GM13977 (cell line): Measurements from ENCODE around the gene REV1.
A peak's percentile ranks its signal among the peaks of the same experiment; 100 is the strongest.
"Not testable (repeated sequence)": the region's sequence is repeated elsewhere in the genome, so short reads cannot be mapped to it uniquely, and the experiment has no call there.

Experiments used
- DNase-seq: peaks from one replicate; pipeline ENCODE4 v3.0.0; 2012; ENCODE audit warnings: low spot score
- in situ Hi-C: fragments of 300-500 bp; cut with MboI; formaldehyde crosslinking; loops from one replicate; pipeline ENCODE4 v1.12.0; 2022; ENCODE audit warnings: low sequenced_read_pairs, low pct_unique_long_range_greater_than_20kb, mixed read lengths, inconsistent platforms; ENCODE audit not compliant: unreplicated experiment
- TF ChIP-seq, protein P1 (sequence below): IDR thresholded peaks from 2 replicates; pipeline ENCODE4 v1.5.1; 2012; ENCODE audit warnings: mild to moderate bottlenecking, control low read depth; ENCODE audit not compliant: insufficient read depth; ENCODE audit errors: extremely low read depth, missing control alignments

Gene REV1

DNA sequence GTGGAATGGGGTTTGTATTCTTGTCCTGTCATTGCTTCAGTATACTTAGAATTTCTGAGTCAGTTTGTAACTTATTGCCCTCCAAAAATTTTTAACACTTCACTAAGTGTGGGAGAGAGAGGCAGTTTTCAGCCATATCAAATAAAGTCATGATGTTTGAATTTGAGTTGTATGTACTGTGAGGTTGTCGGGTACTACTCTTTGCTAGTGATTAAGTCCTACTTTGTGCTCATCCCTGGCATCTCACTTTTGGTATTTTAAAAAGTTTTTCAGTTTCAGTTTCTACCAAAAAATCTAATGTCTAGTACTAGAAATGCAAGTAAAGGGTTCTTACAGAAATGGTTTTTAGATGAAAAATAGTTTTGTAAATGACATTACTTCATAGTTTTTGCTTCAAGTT lies 111.9 kb downstream of the REV1 start:
- in situ Hi-C loops: no loop called here
- TF ChIP-seq, protein P1, sequence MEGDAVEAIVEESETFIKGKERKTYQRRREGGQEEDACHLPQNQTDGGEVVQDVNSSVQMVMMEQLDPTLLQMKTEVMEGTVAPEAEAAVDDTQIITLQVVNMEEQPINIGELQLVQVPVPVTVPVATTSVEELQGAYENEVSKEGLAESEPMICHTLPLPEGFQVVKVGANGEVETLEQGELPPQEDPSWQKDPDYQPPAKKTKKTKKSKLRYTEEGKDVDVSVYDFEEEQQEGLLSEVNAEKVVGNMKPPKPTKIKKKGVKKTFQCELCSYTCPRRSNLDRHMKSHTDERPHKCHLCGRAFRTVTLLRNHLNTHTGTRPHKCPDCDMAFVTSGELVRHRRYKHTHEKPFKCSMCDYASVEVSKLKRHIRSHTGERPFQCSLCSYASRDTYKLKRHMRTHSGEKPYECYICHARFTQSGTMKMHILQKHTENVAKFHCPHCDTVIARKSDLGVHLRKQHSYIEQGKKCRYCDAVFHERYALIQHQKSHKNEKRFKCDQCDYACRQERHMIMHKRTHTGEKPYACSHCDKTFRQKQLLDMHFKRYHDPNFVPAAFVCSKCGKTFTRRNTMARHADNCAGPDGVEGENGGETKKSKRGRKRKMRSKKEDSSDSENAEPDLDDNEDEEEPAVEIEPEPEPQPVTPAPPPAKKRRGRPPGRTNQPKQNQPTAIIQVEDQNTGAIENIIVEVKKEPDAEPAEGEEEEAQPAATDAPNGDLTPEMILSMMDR: no peak
- peak; percentile 12 for DNase-seq

DNA sequence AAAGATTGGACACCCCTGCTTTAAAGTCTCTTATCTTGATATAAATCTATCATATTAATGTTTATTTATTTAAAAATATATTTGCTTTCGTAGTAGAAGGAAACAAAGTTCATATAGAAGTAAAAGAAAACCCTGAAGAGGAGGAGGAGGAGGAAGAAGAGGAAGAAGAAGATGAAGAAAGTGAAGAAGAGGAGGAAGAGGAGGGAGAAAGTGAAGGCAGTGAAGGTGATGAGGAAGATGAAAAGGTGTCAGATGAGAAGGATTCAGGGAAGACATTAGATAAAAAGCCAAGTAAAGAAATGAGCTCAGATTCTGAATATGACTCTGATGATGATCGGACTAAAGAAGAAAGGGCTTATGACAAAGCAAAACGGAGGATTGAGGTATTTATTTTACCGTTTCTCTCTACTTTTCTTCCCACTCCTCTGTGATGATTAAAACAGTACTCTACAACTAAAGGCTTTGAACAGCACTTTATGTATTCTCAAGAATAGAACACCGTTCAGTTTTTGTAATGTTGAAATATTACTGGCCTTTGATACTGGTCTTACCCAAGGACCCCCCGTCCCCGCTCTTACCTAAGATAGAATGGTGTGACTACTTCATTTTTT lies 113.5 kb downstream of the REV1 start:
- in situ Hi-C loops: no loop called here
- no peak for DNase-seq
- TF ChIP-seq, protein P1: no peak

DNA sequence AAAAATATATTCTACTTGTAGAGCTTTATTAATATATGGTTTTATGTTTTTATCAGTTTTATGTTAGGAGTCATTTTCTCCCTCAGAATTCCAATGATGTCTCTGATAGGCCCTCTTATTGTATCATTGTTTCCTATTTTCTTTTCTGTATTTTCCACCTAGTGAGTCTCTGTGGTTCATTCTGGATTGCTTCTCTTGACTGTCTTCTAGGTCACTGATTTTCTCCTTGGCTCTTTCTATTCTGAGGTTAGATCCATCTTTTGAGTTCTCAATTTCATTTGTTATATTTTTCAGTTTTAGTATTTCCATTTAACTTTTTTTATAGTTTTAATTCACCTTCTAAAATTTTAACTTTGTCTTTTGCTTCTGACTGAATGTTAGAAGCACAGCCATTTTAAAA lies 115.1 kb downstream of the REV1 start:
- no peak for DNase-seq
- TF ChIP-seq, protein P1: no peak
- in situ Hi-C loops: no loop called here

DNA sequence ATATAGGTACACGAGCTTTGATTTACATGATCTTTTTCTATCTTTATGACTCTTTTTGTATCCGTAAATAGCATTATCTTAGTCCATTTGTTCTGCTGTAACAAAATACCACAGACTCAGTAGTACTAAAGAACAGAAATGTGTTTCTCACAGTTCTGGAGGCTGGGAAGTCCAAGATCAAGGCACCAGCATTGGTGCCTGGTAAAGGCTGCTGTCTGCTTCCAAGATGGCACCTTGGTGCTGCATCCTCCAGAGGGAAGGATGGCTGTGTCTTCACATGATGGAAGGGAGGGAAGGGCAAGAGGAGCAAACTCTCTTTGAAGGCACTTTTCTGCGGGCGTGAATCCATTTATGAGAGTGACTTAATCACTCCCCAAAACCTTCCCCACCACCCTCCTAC lies 116.7 kb downstream of the REV1 start:
- DNase-seq: no peak
- TF ChIP-seq, protein P1: no peak
- in situ Hi-C loops: no loop called here

DNA sequence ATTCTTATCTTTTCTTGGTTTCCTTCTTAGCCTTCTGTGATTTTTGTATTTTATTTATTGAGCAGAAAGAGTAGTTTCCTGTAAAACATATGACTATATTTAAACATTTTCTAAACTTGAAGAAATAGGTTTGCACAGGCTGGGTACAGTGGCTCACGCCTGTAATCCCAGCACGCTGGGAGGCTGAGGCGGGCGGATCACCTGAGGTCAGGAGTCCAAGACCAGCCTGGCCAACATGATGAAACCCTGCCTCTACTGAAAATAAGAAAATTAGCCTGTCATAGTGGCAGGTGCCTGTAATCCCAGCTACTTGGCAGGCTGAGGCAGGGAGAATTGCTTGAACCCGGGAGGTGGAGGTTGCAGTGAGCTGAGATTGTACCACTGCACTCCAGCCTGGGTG lies 121.0 kb downstream of the REV1 start:
- in situ Hi-C loops, DNase-seq: not testable (repeated sequence)

DNA sequence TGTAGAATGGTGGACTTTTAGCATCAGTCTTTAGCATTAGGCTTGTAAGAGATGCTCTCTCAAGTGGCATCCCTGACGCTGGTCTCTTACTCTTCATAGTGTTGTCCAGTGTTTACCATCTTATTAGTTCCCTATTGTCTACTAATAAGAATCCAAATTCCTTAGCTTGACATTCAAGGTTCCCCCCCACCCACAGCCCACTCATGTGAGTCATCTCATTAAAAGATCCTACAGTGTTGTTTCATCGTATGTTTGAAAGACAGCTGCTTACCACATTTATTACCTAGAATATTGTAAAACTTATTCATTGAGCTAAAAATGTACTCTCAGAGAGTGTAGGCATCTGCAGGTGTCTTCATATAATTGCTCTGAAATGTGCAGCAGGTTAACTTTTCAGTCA lies 124.2 kb downstream of the REV1 start:
- DNase-seq: no peak
- in situ Hi-C loops: no loop called here
- TF ChIP-seq, protein P1: no peak

DNA sequence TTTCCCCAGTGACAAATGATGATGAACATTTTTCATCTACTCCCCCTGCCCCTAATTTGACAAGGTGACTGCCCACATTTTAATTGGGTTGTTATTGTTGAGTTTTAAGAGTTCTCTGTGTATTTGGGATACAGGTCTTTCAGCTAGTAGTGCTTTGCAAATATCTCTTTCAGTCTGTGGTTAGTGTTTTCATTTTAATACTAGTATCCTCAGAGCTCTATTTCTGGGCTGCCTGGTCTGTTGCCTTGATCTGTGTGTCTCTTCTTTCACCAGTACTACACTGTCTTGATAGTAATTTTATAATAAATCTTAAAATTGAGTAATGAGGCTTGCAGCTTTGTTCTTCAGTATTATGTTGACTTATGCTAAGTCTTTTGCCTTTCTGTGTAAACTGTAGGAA lies 133.0 kb downstream of the REV1 start:
- in situ Hi-C loops: no loop called here
- TF ChIP-seq, protein P1: no peak
- no peak for DNase-seq

DNA sequence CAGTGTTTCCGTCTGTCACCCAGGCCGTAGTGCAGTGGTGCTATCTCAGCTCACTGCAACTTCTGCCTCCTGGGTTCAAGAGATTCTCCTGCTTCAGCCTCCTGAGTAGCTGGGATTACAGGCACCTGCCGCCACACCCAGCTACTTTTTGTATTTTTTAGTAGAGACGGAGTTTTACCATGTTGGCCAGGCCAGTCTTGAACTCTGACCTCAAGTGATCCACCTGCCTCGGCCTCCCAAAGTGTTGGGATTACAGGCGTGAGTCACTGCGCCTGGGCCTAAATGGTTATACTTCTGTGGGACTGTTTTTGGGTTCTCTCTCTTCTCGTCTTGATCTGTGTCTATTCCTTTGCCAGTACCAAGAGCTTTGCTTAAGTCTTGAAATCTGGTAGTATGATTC lies 135.0 kb downstream of the REV1 start:
- DNase-seq, in situ Hi-C loops: not testable (repeated sequence)
